ENCODE data around the gene KATNAL2.
"Not testable (repeated sequence)": the region's sequence is repeated elsewhere in the genome, so short reads cannot be mapped to it uniquely, and the experiment has no call there.

The KATNAL2 gene

DNA sequence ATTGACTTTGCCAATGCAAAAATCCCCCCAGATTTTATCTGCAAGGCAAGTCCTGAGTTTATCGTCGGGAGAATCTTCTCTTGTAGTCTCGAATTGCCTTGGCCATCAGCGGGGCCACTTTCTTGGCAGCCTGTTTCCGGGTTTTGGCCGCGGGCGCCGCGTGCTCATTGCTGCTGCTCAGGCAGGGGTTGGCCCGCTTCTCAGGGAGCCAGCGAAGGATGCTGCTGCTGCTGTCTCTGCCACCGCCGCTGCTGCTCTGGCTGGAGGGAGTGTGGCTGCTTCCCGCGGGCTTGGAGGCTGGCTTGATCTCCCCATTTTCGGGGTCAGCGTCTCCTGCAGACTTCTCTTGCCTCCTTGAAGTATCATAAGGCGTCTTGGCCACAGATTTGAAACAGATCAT, 115.5 kb downstream of the KATNAL2 start:
- no peak for DNase-seq (ENCODE audit: low read depth in 2 of 2)

- DNase-seq (ENCODE audit: low read depth in 2 of 2), result not testable (repeated sequence)
These were observed 117.2 kb downstream of the KATNAL2 start for GRCh38 chr18:47034591-47034990.

DNA sequence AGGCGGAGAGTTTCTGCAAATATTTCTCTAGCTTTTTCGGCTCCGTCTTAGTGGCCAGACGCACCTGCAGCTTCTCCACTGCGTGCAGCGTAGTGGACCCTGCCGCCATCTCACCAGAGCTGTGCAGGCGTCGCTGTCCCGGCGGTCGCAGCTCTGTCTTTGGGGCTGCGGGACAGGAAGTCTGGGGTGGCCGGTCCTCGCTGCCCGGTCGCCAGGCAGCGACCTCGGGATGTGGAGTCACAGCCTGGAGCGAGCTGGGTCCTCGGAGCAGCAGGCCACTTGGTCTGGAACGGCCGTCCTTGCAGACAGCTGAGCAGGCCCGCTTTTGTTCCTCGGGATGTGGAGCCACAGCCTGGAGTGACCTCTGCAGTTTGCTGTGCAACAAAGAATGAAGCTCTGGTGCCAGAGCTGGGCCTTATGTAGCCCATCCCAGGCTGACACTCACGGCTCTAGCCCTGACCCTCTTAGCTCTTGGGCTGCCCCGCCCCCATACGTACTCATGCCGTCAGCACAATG, 117.8 kb downstream of the KATNAL2 start, which contains the start of gene ELOA2:
Gene ELOA2, minus strand, starts transcription at position 466 of the 516 bp plus-strand sequence. Its CDS starts 357 bp downstream, at position 109.
- no peak for DNase-seq (ENCODE audit: low read depth in 2 of 2)

- DNase-seq (ENCODE audit: low read depth in 2 of 2), result no peak
These were observed 119.0 kb downstream of the KATNAL2 start for GRCh38 chr18:47036298-47036874.

DNA sequence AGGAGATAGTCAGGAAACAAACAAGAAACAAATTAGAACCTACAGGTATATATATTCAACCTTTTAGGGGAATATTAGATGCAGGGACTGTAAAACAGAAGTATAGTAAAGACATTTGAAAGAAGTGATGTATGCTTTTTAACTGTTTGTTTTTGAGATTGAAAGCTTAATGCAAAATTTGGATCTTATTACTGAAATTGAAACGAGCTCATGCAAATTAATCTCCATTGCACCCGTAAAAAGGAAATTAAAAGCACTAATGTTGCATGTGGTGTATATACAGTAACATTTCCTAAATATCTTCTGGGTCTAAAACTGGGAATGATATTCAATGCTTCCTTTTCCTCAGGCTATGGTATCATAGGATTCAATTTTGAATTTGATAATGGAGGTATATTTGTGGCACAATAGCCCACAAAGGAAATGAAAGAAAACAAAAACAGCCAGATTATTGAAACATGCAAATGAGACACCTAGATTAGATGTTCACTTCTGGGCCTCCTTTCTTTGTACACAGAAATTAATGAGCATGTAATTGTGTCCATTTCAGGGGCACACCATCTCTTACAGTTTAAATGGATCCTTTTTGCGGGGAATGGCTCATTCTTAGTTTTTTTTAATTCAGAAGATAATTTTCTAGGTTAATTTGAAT, 119.7 kb downstream of the KATNAL2 start:
- DNase-seq (ENCODE audit: low read depth in 2 of 2), result no peak

DNA sequence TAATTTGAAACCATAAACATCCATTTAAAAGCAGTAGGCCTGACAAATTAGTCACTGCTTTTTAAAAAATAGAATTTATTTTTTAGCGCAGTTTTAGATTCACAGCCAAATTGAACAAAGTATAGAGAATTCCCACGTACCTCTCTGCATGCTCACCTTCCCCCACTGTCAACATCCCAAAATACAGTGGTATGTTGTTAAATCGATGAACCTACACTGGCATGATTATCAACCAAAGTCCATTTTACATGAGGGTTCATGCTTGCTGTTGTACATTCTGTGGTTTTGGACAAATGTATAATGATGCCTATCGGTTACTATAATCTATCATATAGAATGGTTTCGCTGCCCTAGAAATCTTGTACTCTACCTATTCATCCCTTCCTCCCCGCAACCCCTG, 123.6 kb downstream of the KATNAL2 start:
- no peak for DNase-seq (ENCODE audit: low read depth in 2 of 2)

DNA sequence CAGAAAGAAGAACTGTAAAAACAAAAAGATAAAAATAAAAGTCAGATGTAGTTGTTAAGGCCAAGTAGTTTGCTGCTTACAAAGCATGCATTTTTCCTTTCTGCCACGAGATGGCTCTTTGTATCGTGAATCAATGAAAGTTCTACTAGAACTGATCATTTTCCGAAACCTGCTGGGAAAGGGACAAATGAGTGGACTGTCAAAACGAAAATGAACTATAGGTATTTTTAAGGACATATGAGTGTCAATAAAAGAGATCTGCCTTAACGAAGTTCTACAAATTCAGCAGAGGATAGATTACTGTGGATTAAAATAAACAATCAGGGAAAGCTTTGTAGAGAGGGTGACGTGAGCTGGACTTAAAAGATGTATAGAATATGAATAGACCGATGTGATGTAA, 133.1 kb downstream of the KATNAL2 start:
- no peak for DNase-seq (ENCODE audit: low read depth in 2 of 2)

DNA sequence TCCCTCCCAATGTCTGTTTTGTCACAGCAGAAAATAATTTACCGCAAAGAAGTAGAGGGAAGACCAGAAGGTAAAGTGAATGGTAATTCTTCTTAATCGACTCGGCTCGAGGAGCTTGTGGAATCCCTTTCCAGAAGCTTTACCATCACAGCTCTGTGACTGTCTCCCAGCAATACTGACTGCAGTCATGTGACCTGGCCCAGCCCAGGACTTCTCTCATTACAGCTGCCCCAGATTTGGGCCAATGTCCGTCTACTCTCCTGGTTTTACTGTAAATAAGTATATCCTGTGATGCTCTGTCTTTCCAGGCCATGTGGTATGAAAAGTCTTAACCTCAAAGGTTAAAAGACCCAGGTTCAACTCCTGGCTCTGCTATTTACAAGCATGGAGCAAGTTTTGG, 137.0 kb downstream of the KATNAL2 start:
- DNase-seq (ENCODE audit: low read depth in 2 of 2), result no peak

- no peak for DNase-seq (ENCODE audit: low read depth in 2 of 2)
These were observed 145.1 kb downstream of the KATNAL2 start for GRCh38 chr18:47062471-47062870.

DNA sequence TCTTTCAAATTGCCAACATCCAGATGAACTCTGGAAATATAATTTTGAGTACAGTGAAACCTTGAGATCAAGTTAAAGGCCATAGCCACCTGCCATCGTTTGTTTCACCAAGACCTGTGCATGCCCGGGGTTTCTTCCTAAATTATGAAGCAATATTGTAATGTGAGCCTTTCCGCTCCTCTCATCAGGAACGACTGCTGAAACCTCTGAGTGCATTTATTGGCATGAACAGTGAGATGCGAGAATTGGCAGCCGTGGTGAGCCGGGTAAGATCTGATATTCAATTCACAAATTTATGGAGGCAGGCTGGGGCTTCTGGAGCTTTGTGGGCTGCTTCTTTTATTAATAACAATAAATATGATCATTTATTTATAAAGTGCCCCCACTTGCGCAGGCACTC, 145.7 kb downstream of the KATNAL2 start:
- DNase-seq (ENCODE audit: low read depth in 2 of 2), result no peak

GRCh38 chr18:47067648-47068047, 150.2 kb downstream of the KATNAL2 start:
- no peak for DNase-seq (ENCODE audit: low read depth in 2 of 2)

DNA sequence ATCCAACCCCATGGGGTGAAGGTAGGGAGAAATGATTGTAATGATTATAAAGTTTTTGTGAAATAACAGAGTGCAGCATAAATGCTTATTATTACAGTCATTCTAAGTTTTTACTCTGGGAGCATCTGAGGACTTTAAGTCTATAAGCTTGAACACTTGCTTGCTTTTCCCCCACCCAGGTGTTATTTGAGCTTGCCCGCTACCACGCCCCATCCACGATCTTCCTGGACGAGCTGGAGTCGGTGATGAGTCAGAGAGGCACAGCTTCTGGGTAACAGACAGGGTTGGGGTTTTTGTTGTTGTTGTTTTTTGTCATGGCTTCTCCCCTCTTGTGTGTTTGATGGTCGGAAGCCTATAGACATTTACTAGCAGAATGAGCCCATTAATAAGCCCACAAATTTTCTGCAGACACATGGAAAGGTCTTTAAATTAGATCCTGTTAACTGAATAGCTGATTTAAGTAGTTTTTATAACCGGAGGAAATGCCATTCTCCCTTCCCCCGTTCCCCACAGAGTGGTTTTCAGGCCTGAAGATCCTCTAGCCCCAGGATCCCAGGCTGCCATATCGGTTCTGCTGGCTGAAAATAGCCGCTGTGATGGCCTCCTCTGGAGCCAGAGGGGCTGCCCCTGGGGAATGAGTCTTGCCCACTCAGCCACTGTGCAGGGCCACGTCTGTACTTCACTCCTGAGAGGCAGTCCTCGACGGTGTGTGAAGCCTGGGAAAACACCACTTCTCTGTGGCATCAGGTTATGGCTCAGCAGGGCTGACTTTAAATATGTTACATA, 157.9 kb downstream of the KATNAL2 start:
- DNase-seq (ENCODE audit: low read depth in 2 of 2), result no peak

GRCh38 chr18:47077111-47077510, 159.7 kb downstream of the KATNAL2 start:
- no peak for DNase-seq (ENCODE audit: low read depth in 2 of 2)

- DNase-seq (ENCODE audit: low read depth in 2 of 2), result no peak
These were observed 163.5 kb downstream of the KATNAL2 start for GRCh38 chr18:47080872-47081271.

DNA sequence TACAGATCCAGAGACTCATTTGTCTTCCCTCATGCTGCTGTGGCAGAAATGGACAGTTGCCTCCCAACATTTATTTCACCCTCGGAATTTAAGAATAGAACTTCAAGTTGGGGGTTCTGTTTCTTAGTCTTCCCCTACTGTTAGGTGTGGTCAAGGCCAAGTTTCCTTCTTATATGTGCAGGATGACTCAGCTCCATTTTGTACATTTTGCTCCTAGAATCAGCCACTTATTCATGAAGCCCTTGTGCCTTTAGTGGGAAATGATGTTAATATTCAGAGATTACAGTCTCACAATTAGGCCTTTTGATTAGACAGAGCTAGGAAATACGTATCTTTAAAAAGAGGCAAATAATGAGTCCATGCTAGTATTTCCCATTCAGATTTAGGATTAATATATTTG, 164.2 kb downstream of the KATNAL2 start:
- DNase-seq (ENCODE audit: low read depth in 2 of 2), result no peak

- DNase-seq (ENCODE audit: low read depth in 2 of 2), result no peak
These were observed 170.3 kb downstream of the KATNAL2 start for GRCh38 chr18:47087676-47088075.

GRCh38 chr18:47095810-47096209, 178.4 kb downstream of the KATNAL2 start:
- DNase-seq (ENCODE audit: low read depth in 2 of 2), result no peak

GRCh38 chr18:47100212-47100831, 182.9 kb downstream of the KATNAL2 start:
- DNase-seq (ENCODE audit: low read depth in 2 of 2), result peak; percentile 24 to 40

DNA sequence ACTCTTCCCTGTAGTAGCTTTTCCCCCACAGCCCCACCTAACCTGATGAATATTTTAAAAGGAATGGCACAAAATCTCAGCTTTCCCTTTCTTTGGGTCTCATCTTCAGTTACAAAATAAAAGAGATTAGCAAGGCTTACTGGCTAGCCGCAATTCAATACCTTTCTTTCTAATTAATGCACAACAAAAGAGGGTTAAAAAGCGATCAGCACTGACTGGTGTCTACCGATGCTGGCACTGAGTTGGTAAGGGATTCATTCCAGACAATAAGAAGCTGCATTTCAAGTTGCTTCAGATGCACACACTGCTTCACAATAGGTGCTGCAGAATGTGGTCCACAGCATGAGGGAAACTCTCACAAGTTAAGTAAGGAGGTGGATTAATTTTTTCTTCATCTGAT, 191.0 kb downstream of the KATNAL2 start:
- DNase-seq (ENCODE audit: low read depth in 2 of 2), result no peak

DNA sequence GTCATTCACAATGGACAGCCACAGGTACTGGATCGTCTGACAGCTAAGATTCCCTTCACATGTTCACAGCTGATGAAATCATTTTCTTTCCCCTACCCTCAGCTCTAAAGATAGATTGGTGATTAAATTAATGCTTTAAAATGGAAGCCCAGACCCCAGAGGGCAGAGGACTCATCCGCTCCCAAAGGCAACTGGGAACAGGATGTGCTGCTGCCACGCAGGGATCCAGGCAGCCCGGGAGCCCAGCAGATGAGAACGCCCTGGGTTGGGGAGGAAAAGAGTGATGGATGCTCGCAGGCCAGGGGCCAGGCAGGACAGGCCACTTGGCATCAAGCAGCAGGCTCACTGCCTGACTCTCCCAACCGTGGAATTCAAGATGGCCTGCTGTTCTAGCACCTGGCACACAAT, 191.6 kb downstream of the KATNAL2 start:
- no peak for DNase-seq (ENCODE audit: low read depth in 2 of 2)

DNA sequence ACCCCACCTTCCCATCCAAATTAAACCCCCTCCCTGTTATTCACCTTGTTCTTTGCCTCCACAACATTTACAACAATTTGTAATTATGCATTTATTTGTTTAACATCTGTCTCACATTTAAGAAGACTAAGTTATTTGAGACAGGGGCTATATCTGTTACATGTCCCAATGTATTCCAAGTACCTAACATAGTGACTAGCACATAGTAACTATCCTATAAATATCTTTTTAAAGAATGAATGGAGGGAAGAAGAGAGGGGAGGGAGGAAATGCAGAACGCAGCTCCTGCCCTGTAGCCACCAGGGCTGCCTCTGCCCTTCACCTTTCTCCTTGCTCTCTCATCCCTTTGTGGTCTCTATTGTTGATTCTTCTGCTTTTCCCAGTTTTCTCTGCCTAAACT, 192.3 kb downstream of the KATNAL2 start:
- no peak for DNase-seq (ENCODE audit: low read depth in 2 of 2)
